ENCODE results near the gene CTBP2.

GRCh38 chr10:125172694-125173093 is 12.3 kb upstream of the CTBP2 start:
- TF ChIP-seq CTCF (IDR thresholded peaks at IDR 0.05) (no peak), POLR2A (IDR thresholded peaks at IDR 0.05) (no peak)
